Activated T-helper 1 cell treated with anti-CD3 and anti-CD28 coated beads, Interleukin-2, amount 50 U/mL, for 16 hours (primary cell): ENCODE measurements around the gene NUDT16L1.
"Not testable (repeated sequence)": the region's sequence is repeated elsewhere in the genome, so short reads cannot be mapped to it uniquely, and the experiment has no call there.

Source experiments
- DNase-seq, 2 donors: peaks; one replicate each; pipeline ENCODE4 v3.0.0-alpha.2; 2020; ENCODE audit warnings: low read depth in 1 of 2, low spot score in 1 of 2

The NUDT16L1 gene

GRCh38 chr16:4713663-4714501, 20.5 kb downstream of the NUDT16L1 start:
- DNase-seq, result no peak

- no peak for DNase-seq
Measured at GRCh38 chr16:4714996-4715395, 21.6 kb downstream of the NUDT16L1 start.

- DNase-seq, result no peak
Measured at GRCh38 chr16:4718466-4718865, 25.1 kb downstream of the NUDT16L1 start.

DNA sequence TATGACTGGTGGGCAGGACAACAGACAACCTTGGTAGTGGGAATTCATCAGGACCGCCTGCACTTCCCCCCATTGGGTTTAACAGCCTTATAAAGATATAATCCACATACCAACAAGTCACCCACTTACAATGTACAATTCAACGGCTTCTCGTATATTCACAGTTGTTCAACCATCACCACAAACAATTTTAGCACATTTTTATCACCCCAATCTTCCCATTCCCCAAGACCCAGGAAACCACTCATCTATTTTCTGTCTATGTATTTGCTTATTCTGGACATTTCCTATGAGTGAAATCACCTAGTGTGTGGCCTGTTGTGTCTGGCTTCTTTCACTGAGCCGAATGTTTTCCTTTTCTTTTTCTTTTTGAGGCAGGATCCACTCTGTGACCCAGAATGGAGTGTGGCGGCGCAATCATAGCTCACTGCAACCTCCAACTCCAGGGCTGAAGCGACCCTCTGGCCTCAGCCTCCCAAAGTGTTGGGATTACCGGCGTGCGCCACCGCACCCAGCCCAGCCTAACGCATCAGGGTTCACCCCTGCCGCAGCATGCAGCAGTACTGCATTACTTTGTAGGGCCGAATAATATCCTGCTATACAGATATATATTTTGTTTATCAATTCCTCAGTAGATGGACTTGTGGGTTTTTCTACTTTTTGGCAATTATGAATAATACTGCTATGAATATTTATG, 29.9 kb downstream of the NUDT16L1 start:
- DNase-seq, result no peak

DNA sequence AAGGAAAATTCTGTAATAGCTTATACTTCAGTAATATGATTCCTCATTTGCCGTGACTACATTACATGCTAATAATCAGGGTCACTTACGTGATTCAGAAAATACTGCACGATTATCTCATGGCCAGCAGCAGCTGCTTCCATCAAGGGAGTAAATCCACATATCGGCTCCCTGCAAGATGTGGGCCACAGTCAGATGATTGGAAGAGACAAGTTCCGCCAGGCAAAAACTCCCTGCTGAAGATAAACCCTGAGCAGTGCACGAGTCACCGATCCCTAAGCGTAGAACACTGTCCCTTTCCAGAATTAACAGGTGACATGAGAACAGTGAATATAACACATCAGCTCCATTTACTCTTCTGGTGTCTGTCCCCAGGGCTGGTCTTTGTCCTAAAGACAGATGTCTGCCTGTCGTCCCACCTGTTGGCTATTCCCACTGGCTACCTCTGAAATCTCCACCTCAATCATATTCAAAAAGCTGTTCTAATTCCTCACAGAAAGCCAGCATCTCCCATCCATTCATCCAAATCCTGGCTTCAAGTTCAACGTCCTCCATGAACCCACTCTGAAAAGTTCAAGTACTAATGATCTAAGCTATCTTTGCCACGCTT, 31.4 kb downstream of the NUDT16L1 start:
- no peak for DNase-seq

DNA sequence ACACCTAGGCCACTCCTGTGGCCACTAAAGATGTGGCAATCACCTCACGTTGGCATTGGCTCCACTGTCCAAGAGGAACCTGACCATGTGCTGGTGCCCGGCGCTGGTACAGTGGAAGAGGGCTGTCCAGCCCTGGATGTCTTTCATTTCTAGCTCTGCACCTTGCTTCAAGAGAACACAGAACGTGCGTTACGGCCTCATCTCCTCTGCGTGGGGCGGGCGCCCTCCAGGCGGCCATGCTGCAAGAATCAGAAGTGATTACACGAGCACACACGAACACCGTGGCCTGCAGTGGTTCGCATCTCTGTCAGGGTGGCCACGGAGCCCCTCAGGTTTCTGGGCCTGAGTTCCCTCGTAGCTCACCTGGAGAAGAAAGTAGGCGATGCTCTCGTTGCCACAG, 33.3 kb downstream of the NUDT16L1 start:
- no peak for DNase-seq

DNA sequence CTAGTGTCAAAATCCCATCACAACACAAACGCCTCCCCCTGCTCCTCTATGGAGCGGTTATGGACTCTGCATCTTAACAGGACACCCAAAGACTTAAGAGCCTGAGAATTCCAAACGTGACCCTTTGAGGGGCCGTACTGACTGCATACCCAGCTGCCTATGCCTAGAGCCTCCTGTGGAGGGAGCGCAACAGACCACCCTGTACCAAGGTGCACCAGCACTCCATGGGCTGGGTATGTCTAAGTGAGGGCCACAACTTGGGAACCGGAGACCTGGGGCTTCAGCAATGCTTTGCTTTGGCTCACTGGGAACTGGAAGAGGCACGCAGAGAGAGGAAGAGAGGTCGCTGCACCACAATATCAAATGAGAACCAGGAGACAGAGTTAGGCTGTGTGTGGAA, 35.3 kb downstream of the NUDT16L1 start:
- DNase-seq, result no peak

- no peak for DNase-seq
Measured at GRCh38 chr16:4729876-4730275, 36.5 kb downstream of the NUDT16L1 start.

GRCh38 chr16:4733211-4733742, 39.9 kb downstream of the NUDT16L1 start:
- no peak for DNase-seq

- no peak for DNase-seq
Measured at GRCh38 chr16:4733747-4734062, 40.3 kb downstream of the NUDT16L1 start.

GRCh38 chr16:4734063-4734729, 40.8 kb downstream of the NUDT16L1 start, which contains the start of the genes ANKS3 and DNAAF8:
TSS of gene ANKS3 (minus strand) at chr16:4734271. CDS start at chr16:4730149, 4,122 bp downstream.
TSS of gene DNAAF8 (plus strand) at chr16:4734537. CDS start at chr16:4736515, 1,978 bp downstream.
- peak; percentile 53 to 79 for DNase-seq

- peak; percentile 86 to 92 for DNase-seq
Measured at GRCh38 chr16:4734730-4735535, 41.6 kb downstream of the NUDT16L1 start.

DNA sequence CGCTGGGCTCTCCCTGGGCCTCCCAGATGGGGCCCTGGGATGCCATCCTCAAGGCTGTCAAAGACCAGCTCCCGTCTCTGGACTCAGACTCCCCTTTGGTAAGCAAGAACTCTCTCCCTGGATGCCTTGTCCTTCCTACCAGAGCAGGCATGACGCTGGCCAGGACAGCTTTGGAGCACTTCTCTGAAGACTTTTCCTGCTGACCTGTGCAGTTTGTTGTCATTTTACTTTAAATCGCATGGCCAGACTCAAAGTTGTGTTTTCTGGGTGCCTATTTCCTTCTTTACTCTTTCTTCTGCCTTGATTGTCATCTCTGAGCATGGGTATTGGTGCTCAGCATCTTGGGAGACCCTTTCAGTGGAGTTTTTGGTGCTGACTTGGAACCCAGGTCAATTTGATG, 43.2 kb downstream of the NUDT16L1 start:
- no peak for DNase-seq

- no peak for DNase-seq
Measured at GRCh38 chr16:4737545-4737944, 44.2 kb downstream of the NUDT16L1 start.

- not testable (repeated sequence) for DNase-seq
Measured at GRCh38 chr16:4738370-4738769, 45.0 kb downstream of the NUDT16L1 start.

- no peak for DNase-seq
Measured at GRCh38 chr16:4743226-4743878, 50.0 kb downstream of the NUDT16L1 start.

DNA sequence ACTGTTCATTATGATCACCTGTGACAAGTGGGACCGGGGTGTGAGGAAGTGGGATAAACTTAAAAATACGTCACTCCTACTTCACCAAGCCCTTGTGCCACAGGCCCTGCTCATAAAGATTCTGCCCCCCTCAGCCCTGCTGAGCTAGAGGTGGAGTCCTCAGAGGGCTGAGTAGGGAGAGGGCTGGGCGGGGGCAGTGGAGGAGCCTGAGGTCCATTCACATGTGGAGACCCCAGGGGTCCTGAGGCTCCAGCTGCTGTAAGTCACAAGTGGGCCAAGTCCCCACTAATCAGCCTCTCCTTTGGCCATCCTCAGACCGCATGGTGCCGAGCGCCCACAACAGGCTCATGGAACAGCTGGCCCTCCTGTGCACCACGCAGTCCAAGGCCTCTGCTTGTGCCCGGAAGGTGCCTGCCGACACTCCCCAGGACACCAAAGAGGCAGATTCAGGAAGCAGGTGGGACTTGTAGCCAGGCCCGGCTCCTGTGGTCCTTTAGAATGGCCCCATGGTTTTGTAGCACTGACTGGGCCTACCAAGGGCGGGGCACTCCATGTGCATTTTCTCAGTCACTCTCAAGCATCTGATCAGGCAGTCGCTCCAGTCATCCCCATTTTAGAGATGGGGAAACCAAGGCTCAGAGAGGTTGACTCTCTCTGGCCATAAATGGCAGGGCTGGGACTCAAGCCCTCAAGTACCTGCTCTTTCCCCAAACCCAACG, 51.4 kb downstream of the NUDT16L1 start:
- DNase-seq, result no peak

DNA sequence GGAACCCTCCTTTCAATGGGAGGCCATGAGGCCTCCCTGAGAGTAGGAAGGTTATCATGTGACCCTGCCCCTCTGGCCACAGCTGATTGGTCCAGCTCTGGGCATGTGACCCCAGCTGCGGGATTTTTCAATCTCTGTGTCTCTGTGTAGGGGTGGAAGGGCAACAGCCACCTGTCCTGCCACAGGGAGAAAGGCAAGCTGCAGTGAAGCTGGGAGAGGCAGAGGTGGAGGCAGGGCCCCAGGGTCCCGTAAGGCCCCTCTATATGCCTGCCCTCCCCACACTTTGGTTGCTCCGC, 51.9 kb downstream of the NUDT16L1 start:
- DNase-seq, result no peak
